T-helper 17 cell (primary cell): ENCODE data around the gene C22orf15. TPM values are rescaled to one million over a fixed set of nuclear protein-coding genes. Genes with fewer than 3 reads are reported as not detected.

ENCODE experiments used
- ATAC-seq: fragments of 150-1000 bp; cut with Tn5 transposase; 2 replicates; pipeline ENCODE4 v1.10.0; 2021; ENCODE audit warnings: mild to moderate bottlenecking, moderate library complexity
- DNase-seq, 3 donors: peaks; one replicate each; pipeline versions ENCODE4 v3.0.0 to v3.0.0-alpha.2; 2020 to 2021
- H3K9me3 ChIP-seq: one replicate; pipeline ENCODE4 v1.7.0; 2013; ENCODE audit warnings: low read length, mild to moderate bottlenecking; ENCODE audit not compliant: control insufficient read depth, poor library complexity, severe bottlenecking
- H3K27ac Mint-ChIP-seq: one replicate; pipeline ENCODE4 v1.8.0; 2022; ENCODE audit warnings: mild to moderate bottlenecking, moderate library complexity, mixed read lengths
- H3K27me3 Mint-ChIP-seq: one replicate; pipeline ENCODE4 v1.8.0; 2022; ENCODE audit warnings: mixed read lengths
- H3K36me3 Mint-ChIP-seq: one replicate; pipeline ENCODE4 v1.8.0; 2022; ENCODE audit warnings: low read depth, mixed read lengths
- H3K4me1 Mint-ChIP-seq: one replicate; pipeline ENCODE4 v1.8.0; 2022; ENCODE audit warnings: mild to moderate bottlenecking, mixed read lengths
- H3K4me3 Mint-ChIP-seq: one replicate; pipeline ENCODE4 v1.8.0; 2022; ENCODE audit warnings: mild to moderate bottlenecking, moderate library complexity, mixed read lengths
- total RNA-seq, 4 donors: library from RNA in 2 of 4; stranded (reverse) in 2 of 4; gene quantifications; one replicate each; pipeline ENCODE4 v1.2.3 and lab custom pipeline; 2022 to 2026

C22orf15 gene
- total RNA-seq, 2 donors from 2014 or later, result 0.30 to 0.81 TPM

- H3K4me3 Mint-ChIP-seq, result peak overlapping the region; percentile 69
- no peak overlapping the region for H3K27ac Mint-ChIP-seq
- no peaks in the 10 kb centered on the region for H3K9me3 ChIP-seq
- no peak for ATAC-seq
- no peak for DNase-seq
- H3K27me3 Mint-ChIP-seq, result no peaks in the 10 kb centered on the region
- H3K36me3 Mint-ChIP-seq, result peaks cover 2% of the 10 kb centered on the region
- H3K4me1 Mint-ChIP-seq, result peaks cover 9% of the 10 kb centered on the region
Observed at GRCh38 chr22:23772315-23772648, 9.5 kb downstream of the C22orf15 start.

GRCh38 chr22:23772649-23773473 lies 10.1 kb downstream of the C22orf15 start, which contains the start of gene MMP11:
Gene MMP11 (plus strand): TSS chr22:23772849. CDS start chr22:23772871, 22 bp downstream.
- ATAC-seq, result peak; percentile 57
- peak within 1 kb of the TSS; percentile 86 for H3K4me3 Mint-ChIP-seq

GRCh38 chr22:23773483-23774113 lies 10.8 kb downstream of the C22orf15 start:
- H3K4me3 Mint-ChIP-seq, result peak overlapping the region; percentile 86
- peaks cover 2% of the 10 kb centered on the region for H3K36me3 Mint-ChIP-seq

More at GRCh38 chr22:23772649-23773473, 10.1 kb downstream of the C22orf15 start, which contains the start of gene MMP11:
- peak; percentile 33 to 60 (median 48) for DNase-seq
- H3K27ac Mint-ChIP-seq, result peak within 1 kb of the TSS; percentile 63
- H3K4me1 Mint-ChIP-seq, result peaks cover 9% of the 10 kb centered on the region
- H3K27me3 Mint-ChIP-seq, result no peaks in the 10 kb centered on the region
- H3K9me3 ChIP-seq, result no peaks in the 10 kb centered on the region
- H3K36me3 Mint-ChIP-seq, result peaks cover 2% of the 10 kb centered on the region

GRCh38 chr22:23774114-23774921 lies 11.5 kb downstream of the C22orf15 start:
- H3K36me3 Mint-ChIP-seq, result peaks cover 2% of the 10 kb centered on the region
- ATAC-seq (no peak), DNase-seq (no peak)
- no peaks in the 10 kb centered on the region for H3K27me3 Mint-ChIP-seq
- H3K4me3 Mint-ChIP-seq, result no peak overlapping the region
- peaks cover 9% of the 10 kb centered on the region for H3K4me1 Mint-ChIP-seq
- no peaks in the 10 kb centered on the region for H3K9me3 ChIP-seq
- H3K27ac Mint-ChIP-seq, result no peak overlapping the region

More at GRCh38 chr22:23773483-23774113, 10.8 kb downstream of the C22orf15 start:
- no peaks in the 10 kb centered on the region for H3K27me3 Mint-ChIP-seq
- H3K9me3 ChIP-seq, result no peaks in the 10 kb centered on the region
- peak overlapping the region; percentile 63 for H3K27ac Mint-ChIP-seq
- H3K4me1 Mint-ChIP-seq, result peaks cover 9% of the 10 kb centered on the region
- ATAC-seq (no peak), DNase-seq (no peak)

GRCh38 chr22:23774922-23775436 lies 12.2 kb downstream of the C22orf15 start:
- peaks cover 9% of the 10 kb centered on the region for H3K4me1 Mint-ChIP-seq
- peaks cover 2% of the 10 kb centered on the region for H3K36me3 Mint-ChIP-seq
- H3K4me3 Mint-ChIP-seq, result no peak overlapping the region
- H3K27me3 Mint-ChIP-seq, result no peaks in the 10 kb centered on the region
- H3K27ac Mint-ChIP-seq, result peak overlapping the region; percentile 61
- ATAC-seq, result no peak
- no peaks in the 10 kb centered on the region for H3K9me3 ChIP-seq
- DNase-seq, result no peak

- Mint-ChIP-seq H3K36me3 (peaks cover 2% of the 10 kb centered on the region), H3K4me3 (no peak overlapping the region), H3K27me3 (no peaks in the 10 kb centered on the region), H3K27ac (peak overlapping the region; percentile 61), H3K4me1 (peaks cover 9% of the 10 kb centered on the region)
- ATAC-seq, result no peak
- DNase-seq, result no peak
- H3K9me3 ChIP-seq, result no peaks in the 10 kb centered on the region
Observed at GRCh38 chr22:23775779-23776375, 13.1 kb downstream of the C22orf15 start.

- Mint-ChIP-seq H3K27ac (peak overlapping the region; percentile 11), H3K4me3 (no peak overlapping the region), H3K4me1 (peaks cover 6% of the 10 kb centered on the region), H3K27me3 (no peaks in the 10 kb centered on the region), H3K36me3 (peaks cover 2% of the 10 kb centered on the region)
- DNase-seq (no peak), ATAC-seq (no peak)
- H3K9me3 ChIP-seq, result no peaks in the 10 kb centered on the region
Observed at GRCh38 chr22:23777776-23778576, 15.2 kb downstream of the C22orf15 start.

- H3K4me1 Mint-ChIP-seq, result peaks cover under 1% of the 10 kb centered on the region
- H3K27me3 Mint-ChIP-seq, result no peaks in the 10 kb centered on the region
Observed at GRCh38 chr22:23778577-23778900, 15.7 kb downstream of the C22orf15 start.

GRCh38 chr22:23779083-23779482 lies 16.3 kb downstream of the C22orf15 start:
- DNase-seq (no peak), ATAC-seq (no peak)
- no peak overlapping the region for H3K4me3 Mint-ChIP-seq
- H3K4me1 Mint-ChIP-seq, result no peaks in the 10 kb centered on the region
- H3K9me3 ChIP-seq, result no peaks in the 10 kb centered on the region
- no peak overlapping the region for H3K27ac Mint-ChIP-seq
- H3K36me3 Mint-ChIP-seq, result no peaks in the 10 kb centered on the region
- no peaks in the 10 kb centered on the region for H3K27me3 Mint-ChIP-seq

More at GRCh38 chr22:23778577-23778900, 15.7 kb downstream of the C22orf15 start:
- no peaks in the 10 kb centered on the region for H3K9me3 ChIP-seq
- DNase-seq, result no peak
- ATAC-seq, result no peak
- H3K4me3 Mint-ChIP-seq, result no peak overlapping the region
- H3K27ac Mint-ChIP-seq, result no peak overlapping the region
- no peaks in the 10 kb centered on the region for H3K36me3 Mint-ChIP-seq

- Mint-ChIP-seq H3K36me3 (no peaks in the 10 kb centered on the region), H3K4me1 (no peaks in the 10 kb centered on the region), H3K27ac (no peak overlapping the region), H3K27me3 (no peaks in the 10 kb centered on the region), H3K4me3 (no peak overlapping the region)
- ATAC-seq (no peak), DNase-seq (no peak)
- no peaks in the 10 kb centered on the region for H3K9me3 ChIP-seq
Observed at GRCh38 chr22:23779731-23780130, 16.9 kb downstream of the C22orf15 start.

- H3K9me3 ChIP-seq, result no peaks in the 10 kb centered on the region
- no peak for ATAC-seq
- Mint-ChIP-seq H3K4me1 (no peaks in the 10 kb centered on the region), H3K27ac (no peak overlapping the region), H3K4me3 (no peak overlapping the region), H3K36me3 (no peaks in the 10 kb centered on the region), H3K27me3 (no peaks in the 10 kb centered on the region)
- DNase-seq, result no peak
Observed at GRCh38 chr22:23780146-23780748, 17.5 kb downstream of the C22orf15 start.

GRCh38 chr22:23781065-23781464 lies 18.3 kb downstream of the C22orf15 start:
- DNase-seq, result no peak
- no peaks in the 10 kb centered on the region for H3K36me3 Mint-ChIP-seq
- H3K27me3 Mint-ChIP-seq, result no peaks in the 10 kb centered on the region
- H3K27ac Mint-ChIP-seq, result no peak overlapping the region
- no peak for ATAC-seq
- no peaks in the 10 kb centered on the region for H3K9me3 ChIP-seq
- no peaks in the 10 kb centered on the region for H3K4me1 Mint-ChIP-seq
- no peak overlapping the region for H3K4me3 Mint-ChIP-seq
